ENCODE data around the gene STIMATE.

Gene STIMATE

GRCh38 chr3:52845157-52845556 is 52.2 kb downstream of the STIMATE start:
- H3K4me3 ChIP-seq (ENCODE audit: low read depth, low read length), result no peak overlapping the region
- no peak for TF ChIP-seq CTCF (IDR thresholded peaks at IDR 0.05; ENCODE audit: borderline replicate concordance, insufficient read depth, low read depth, low read length)

GRCh38 chr3:52844290-52844975 is 52.9 kb downstream of the STIMATE start:
- H3K4me3 ChIP-seq (ENCODE audit: low read depth, low read length), result no peak overlapping the region
- TF ChIP-seq CTCF (IDR thresholded peaks at IDR 0.05; ENCODE audit: borderline replicate concordance, insufficient read depth, low read depth, low read length), result no peak

- TF ChIP-seq CTCF (IDR thresholded peaks at IDR 0.05; ENCODE audit: borderline replicate concordance, insufficient read depth, low read depth, low read length), result no peak
- H3K4me3 ChIP-seq (ENCODE audit: low read depth, low read length), result no peak overlapping the region
These were observed 53.5 kb downstream of the STIMATE start for GRCh38 chr3:52843881-52844280.

GRCh38 chr3:52843108-52843865 is 54.1 kb downstream of the STIMATE start:
- TF ChIP-seq CTCF (IDR thresholded peaks at IDR 0.05; ENCODE audit: borderline replicate concordance, insufficient read depth, low read depth, low read length), result no peak
- no peak overlapping the region for H3K4me3 ChIP-seq (ENCODE audit: low read depth, low read length)

- TF ChIP-seq CTCF (IDR thresholded peaks at IDR 0.05; ENCODE audit: borderline replicate concordance, insufficient read depth, low read depth, low read length), result no peak
- no peak overlapping the region for H3K4me3 ChIP-seq (ENCODE audit: low read depth, low read length)
These were observed 54.9 kb downstream of the STIMATE start for GRCh38 chr3:52842424-52842823.

GRCh38 chr3:52841981-52842340 is 55.4 kb downstream of the STIMATE start:
- no peak overlapping the region for H3K4me3 ChIP-seq (ENCODE audit: low read depth, low read length)
- TF ChIP-seq CTCF (IDR thresholded peaks at IDR 0.05; ENCODE audit: borderline replicate concordance, insufficient read depth, low read depth, low read length), result no peak

Measured in GM12875 (cell line).